ENCODE results near the gene KANSL2.
"Not testable (repeated sequence)": the region's sequence is repeated elsewhere in the genome, so short reads cannot be mapped to it uniquely, and the experiment has no call there.

KANSL2 gene, protein sequence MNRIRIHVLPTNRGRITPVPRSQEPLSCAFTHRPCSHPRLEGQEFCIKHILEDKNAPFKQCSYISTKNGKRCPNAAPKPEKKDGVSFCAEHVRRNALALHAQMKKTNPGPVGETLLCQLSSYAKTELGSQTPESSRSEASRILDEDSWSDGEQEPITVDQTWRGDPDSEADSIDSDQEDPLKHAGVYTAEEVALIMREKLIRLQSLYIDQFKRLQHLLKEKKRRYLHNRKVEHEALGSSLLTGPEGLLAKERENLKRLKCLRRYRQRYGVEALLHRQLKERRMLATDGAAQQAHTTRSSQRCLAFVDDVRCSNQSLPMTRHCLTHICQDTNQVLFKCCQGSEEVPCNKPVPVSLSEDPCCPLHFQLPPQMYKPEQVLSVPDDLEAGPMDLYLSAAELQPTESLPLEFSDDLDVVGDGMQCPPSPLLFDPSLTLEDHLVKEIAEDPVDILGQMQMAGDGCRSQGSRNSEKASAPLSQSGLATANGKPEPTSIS

DNA sequence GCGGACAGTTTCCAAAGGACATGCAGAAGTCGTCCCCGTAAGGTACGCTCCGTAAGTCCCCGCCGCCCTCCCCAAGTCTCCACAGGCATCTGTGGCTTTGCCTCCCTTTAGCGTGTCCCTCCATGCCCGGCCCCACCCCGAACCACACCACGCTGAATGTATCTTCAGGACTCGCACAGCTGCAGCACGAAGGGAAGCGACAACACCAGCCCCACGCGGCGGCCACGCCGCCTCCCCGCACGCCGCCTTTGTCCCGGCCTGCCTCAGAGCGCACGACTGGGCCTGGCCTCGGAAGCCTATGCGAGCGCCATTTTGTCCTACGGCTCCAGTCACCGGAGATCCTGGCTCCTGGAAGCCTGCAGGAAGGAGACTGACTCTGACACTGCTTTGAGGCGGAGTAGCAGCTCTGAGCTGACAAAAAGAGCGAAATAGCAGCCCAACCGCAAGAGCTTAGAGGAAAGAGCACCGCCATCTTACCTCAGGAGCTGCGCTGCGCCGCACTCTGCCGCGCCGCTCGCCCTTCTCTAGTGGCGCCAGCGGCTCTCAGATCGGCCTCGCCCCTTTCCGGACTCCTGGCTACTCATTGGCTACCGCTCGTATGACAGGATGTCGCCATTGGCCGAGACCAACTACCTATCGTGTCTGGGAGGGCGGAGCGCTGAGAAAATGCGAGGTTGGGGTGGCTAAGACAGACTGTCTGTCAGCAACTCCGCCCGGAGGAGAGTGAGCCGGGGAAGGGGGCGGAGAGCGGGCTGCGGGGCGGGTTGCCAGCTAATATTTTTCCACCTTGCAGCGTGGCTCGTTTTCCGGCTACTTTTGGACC lies at the start of gene KANSL2:
Gene KANSL2 (minus strand): TSS at position 529 of the 823 bp plus-strand sequence. CDS start 606 bp downstream, outside the sequence.
- peak; percentile 97 for DNase-seq

DNA sequence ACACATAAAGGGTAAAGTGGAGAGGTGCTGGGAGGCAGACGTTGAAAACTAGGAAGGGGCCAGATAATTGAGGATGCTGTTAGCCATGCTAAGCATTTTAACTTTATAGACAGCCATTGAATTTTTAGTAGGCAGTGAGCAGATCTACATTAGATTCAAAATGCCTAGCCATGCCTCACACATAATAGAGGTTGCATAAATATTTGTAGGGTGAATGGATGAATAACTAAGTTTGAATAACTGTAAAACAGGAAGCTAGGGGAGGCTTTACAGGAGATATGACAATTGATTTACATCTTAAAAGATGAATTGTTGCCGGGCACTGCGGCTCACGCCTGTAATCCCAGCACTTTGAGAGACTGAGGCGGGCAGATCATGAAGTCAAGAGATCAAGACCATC lies 46.8 kb upstream of the KANSL2 start:
- DNase-seq = no peak

DNA sequence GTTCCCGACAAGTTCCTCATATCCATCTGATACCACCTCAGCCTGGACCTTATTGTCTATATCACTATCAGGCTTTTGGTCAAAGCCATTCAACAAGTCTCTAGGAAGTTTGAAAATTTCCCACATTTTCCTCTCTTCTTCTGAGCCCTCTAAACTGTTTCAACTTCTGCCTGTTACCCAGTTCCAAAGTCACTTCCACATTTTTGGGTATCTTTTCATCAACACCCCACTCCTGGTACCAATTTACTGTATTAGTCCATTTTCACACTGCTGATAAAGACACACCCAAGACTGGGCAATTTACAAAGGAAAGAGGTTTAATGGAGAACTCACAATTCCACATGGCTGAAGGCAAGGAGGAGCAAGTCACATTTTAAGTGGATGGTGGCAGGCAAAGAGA lies 38.7 kb upstream of the KANSL2 start:
- not testable (repeated sequence) for DNase-seq

DNA sequence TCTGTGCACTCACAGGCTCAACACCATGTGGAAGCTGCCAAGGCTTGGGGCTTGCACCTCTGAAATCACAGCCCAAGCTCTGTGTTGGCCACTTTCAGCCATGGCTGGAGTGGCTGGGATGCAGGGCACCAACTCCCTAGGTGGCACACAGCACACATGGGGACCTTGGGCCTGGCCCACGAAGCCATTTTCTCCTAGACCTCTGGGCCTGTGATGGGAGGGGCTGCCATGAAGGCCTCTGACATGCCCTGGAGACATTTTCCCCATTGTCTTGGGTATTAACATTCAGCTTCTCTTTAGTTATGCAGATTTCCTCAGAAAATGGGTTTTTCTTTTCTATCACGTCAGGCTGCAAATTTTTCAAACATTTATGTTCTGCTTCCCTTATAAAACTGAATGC lies 38.1 kb upstream of the KANSL2 start:
- not testable (repeated sequence) for DNase-seq

DNA sequence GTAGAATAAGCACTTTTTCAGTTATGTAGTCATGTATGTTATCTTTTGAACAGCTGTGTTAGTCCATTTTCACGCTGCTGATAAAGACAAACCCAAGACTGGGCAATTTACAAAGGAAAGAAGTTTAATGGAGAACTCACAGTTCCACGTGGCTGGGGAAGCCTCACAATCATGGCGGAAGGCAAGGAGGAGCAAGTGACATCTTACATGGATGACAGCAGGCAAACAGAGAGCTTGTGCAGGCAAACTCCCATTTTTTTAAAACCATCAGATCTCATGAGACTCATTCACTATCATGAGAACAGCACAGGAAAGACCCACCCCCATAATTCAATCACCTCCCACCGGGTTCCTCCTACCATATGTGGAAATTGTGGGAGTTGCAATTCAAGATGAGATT lies 37.0 kb upstream of the KANSL2 start:
- not testable (repeated sequence) for DNase-seq

DNA sequence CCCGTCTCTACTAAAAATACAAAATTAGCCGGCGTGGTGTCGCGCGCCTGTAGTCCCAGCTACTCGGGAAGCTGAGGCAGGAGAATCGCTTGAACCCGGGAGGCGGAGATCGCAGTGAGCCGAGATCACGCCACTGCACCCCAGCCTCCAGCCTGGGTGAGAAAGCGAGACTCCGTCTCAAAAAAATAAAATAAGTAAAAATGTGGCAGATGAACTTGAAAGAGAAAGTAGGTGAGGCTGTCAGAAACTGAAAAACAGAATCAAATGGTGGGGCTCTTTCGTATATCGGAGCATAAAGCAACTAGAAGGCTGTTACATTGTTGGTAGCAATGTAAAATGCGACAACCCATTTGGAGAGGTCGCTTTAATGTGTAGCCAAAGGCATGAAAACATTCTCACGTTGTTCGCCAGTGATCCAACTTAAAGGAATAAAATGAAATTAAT lies 35.2 kb upstream of the KANSL2 start:
- DNase-seq = no peak

DNA sequence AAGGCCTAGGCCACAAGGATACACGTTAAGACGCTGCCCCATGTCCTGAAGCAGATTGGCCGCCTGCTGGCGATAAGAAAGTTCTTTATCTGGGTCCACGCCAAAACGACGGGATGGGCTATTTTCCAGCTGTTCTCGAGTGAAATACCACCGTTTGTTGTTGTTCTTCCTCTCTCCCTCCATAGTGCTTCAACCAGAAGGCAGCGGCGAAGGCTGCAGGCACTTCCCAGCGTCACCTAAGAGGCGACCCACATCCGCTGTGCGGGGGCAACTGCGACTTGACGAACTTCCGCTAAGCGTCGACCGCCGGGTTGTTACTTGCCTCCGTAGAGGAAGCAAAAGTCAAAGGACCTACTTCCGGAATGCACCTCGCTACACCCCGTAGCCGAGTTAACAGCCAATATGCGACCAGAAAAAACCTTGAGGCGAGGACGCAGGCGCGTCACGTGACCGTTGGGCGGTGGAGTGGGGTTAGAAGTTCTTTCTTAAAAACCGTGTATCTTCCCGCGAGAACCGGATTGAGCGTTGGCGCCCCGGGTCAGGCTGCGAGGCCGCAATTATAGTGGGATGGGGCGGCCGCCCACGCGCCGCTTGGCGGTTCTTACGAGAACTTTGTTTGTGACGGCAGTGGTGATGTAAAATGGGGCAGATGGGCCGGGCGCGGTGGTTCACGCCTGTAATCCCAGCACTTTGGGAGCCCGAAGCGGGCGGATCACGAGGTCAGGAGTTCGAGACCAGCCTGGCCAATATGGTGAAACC lies 34.6 kb upstream of the KANSL2 start, which contains the start of gene CCNT1:
Gene CCNT1 (minus strand): TSS at position 215 of the 759 bp plus-strand sequence. CDS start 32 bp downstream, at position 183.
- DNase-seq = peak; percentile 99

DNA sequence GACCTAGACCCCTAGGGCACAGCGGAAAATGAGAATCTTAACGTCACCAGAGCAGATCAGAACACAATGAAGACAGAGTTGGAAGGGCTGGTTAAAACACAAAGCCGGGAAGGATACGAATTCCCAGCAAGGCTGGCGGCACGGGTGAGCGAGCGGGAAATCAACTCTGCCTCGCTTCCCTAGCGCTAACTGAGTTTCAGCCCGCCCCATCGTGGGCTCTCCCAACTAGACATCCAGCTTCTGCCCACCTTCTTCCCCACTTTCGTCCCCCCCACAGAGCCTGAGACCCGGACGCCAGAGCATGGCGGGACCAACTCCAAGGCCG lies 34.1 kb upstream of the KANSL2 start:
- DNase-seq = peak; percentile 63

DNA sequence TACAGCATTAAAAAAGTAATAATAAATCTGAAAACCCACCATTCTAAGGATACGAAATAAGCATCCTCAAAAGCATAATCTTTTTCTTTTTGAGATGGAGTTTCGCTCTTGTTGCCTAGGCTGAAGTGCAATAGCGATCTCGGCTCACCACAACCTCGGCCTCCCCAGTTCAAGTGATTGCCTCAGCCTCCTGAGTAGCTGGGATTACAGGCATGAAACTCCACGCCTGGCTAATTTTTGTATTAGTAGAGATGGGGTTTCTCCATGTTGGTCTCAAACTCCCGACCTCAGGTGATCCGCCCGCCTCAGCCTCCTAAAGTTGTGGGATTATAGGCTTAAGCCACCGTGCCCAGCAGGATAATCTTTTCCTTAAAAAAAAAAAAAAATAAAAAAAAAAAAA lies 30.2 kb upstream of the KANSL2 start:
- DNase-seq = no peak

DNA sequence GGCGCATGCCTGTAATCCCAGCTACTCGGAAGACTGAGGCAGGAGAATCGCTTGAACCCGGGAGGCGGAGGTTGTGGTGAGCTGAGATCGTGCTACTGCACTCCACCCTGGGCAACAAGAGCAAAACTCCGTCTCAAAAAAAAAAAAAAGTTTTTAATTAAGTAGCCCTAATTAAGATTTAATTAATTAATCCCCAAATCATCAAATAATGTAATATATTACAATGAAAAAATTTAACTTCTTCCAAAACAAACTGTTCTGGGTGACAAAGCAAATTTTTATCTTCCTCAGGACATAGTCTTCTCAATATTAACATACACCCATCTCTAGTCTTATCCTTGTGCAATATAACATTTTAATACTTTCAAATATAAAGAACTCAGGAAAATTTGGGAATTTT lies 16.8 kb upstream of the KANSL2 start:
- not testable (repeated sequence) for DNase-seq

DNA sequence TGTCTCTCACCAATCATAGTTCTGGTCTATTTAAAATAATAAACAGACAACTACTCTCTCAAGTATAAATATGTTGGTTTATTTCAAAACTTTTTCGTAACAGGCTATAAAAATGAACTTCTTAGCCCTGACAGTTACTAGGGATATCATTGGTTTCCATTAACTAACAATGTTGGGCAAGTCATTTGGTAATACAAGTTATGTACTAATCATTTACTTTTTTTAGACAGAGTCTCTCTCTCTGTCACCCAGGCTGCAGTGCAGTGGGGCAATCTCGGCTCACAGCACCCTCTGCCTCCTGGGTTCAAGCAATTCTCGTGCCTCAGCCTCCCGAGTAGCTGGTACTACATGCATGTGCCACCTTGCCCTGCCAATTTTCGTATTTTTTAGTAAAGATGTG lies 14.6 kb upstream of the KANSL2 start:
- no peak for DNase-seq

DNA sequence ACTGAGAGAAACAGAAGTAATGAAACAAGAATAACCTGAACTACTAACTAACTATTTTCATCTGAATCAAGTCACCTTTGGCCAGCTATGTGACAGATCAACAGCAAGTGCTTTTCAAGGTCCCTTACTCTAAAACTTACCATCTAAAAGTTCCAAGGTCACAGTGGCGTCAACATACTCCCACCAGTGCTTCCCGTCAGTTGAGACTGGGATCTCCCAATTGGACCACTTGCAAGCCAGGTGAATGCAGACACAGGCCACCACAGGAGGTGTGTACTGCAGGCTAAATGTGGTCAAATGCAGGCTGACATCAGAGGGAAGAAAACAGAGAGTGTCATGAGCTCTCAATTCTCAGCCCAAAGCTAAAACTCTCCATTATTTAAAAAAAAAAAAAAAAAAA lies 13.8 kb upstream of the KANSL2 start:
- DNase-seq = no peak

DNA sequence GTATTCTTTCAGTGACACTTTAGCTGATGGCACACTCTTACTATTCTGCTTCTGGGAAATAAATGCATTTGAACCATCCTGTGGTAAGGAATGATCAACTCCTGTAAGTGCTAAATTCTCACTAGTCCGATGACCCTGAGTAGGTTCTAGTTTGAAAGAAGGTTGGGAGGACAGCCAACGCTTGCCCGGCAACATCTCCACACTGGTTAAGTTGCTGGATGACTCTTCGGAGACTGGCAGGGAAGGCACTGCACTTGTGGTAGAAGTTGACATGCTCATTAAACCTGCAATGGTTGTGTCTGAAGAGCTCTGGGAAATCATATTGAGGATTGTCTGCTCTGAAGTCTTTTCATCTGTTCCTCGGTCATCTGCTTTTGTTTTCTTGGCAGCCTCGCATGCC lies 12.0 kb upstream of the KANSL2 start:
- no peak for DNase-seq

DNA sequence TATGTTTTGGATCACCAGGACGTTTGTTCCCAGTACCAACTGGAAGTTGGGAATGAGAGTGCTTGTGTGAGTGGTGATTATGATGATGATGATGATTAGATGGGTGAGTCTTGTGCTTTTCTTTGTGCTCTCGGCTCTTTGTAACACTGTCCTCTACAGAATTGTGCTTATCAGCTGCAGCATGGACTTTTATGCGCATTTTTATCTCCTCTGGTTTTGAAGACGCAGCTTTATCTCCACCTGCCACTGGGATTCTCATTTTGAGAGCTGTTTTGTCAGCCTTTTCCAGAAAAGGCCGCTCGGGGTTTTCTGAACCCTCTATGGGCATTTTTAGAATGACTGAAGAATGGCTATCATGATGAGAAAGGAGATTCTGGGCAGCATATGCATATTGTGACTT lies 11.5 kb upstream of the KANSL2 start:
- no peak for DNase-seq

DNA sequence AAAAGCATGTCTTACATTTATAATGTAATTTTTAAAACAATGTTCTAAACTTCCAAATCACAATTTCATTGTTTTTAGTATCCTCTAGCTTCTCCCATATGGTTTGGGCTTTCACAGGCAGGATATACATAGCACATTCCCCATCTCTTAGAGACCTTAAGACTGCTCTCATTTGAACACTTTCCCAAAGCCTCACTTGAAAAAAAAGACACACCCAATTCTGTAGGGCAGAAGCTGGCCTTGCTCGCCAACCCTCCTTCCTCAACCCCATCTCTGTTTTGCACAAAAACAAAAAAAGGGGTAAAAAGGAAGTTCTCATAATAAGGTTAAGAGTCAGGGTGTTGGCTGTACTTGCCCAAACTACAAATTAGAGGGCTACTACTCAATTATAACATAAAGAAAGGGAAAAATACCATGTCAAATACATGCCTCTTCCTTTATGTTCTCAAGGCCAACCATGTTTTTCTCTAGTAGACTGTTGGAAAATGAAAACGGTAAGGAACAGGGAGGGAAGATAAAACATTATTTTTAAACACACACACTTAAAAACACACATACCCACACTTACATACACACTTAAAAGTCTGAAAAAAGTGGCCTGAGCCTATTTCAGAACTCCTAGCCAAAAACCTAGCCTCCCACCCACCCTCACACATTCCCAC lies 9.9 kb upstream of the KANSL2 start:
- DNase-seq = no peak

DNA sequence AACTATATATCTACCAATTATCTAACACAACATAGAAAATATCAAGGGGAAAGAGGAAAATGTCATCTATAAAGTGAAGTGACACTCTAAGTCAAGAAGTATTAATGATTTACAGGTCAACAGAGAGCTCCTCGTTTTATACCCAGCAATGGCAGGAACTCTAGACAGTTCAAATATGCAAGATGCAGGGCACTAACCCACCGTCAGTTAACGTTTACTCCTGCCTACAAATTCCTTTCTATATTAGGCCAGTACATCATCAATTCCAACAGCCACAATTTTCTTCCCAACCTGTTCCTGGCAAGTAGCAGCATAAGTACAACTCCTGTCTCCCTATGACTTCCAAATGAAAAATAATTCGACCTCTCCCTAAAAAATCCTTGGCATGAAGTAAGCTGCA lies 9.0 kb upstream of the KANSL2 start:
- DNase-seq = no peak

DNA sequence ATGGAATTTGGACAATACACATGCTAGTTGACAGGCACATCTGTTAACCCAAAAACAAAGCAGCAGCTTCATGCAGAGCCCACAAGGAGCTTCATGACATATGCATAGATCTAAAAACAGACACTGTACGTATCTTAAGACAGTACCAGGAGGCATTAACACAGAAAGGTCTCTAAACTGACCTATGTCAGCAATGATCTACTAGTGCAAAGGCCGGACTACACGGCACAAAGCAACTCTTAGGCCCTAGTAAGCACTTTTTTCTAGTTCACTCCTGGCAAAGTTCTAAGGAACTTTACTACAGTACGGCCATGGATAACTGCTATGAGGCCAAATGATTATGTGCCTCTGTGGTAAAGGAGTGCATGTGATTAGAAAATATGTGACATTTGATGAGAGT lies 8.4 kb upstream of the KANSL2 start:
- no peak for DNase-seq

DNA sequence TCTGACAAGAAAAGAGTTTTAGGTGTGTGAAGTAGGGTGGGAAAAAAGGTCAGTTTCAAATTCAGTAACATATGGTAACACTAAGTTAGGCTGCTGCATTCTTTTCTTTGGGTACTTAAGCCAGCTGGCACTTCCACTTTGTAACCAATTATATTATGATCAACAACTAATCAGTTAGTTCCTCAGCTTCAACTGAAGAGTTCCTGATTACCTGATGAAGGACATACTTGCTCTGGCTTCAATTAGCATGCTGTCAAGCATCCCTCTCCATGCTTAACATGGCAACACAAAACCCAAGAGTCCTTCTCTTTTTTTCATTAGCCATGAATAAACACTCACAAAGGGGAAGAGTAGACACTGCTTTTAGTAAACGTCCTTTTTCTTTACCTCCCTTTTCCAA lies 6.8 kb upstream of the KANSL2 start:
- DNase-seq = no peak

DNA sequence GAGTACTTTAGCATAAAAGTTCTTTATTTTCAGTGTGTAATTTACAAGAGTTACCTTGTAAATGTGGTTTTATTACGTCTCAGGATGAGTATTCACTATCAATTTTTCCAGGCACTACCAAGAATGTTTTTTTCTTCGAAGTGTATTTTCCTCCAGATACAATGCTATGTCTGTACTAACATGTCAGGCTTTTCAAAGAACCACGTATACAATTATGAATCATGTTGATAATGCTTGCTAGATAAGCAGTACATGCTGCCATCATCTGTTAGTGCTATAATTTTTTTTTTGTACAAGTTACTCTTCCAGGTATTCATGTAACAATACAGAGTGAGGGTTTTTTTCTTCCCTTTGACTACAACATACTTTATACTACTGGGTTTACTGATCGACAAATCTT lies 5.6 kb upstream of the KANSL2 start:
- no peak for DNase-seq

DNA sequence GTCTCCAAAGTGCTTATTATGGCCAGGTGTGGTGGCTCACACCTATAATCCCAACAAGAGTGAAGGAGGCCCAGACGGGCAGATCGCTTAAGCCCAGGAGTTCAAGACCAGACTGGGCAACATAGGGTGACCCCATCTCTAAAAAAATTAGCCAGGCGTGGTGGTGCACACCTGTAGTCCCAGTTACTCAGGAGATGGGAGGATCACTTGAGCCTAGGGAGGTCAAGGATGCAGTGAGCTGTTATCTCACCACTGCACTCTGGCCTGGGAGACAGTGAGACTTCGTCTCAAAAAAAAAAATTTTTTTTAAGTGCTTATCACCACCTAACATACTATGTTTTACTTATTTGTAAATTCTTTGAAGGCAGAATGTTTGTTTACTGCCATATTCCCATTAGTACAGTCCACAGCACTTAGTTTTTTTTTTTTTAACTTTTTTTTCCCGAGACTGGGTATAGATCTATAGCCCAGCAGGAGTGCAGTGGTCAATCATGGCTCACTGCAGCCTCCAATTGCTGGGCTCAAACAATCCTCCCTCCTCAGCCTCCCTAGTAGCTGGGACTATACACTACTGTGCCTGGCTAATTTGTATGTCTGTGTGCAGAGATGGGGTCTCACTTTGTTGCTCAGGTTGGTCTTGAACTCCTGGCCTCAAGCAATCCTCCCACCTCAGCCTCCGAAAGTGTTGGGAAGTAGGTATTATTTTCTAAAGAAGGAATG lies 4.7 kb upstream of the KANSL2 start:
- DNase-seq = no peak

DNA sequence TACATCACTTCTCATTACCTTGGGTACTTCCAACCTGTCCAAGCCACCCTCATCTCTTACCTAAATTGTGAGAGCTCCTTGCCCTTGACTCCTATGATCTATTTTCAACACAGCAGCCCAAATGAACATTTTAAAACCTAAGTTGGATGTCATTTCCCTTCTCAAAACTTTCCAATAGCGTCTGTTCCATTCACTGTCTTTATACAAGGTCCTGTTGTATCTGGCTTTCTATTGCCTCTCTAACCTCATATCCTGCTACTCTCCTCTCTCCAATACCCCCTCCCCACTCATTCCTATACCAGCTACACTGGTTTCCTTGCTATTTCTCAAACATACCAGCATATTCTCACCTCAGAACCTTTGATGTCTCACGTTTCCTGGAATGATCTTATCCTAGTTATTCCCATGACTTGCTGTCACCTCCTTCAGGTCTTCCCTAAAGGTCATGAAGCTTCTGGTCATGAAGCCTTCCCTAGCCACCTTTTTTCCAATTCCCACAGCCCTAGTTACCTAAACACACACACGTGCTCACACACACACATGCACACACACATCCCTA lies 4.1 kb upstream of the KANSL2 start:
- DNase-seq = no peak

DNA sequence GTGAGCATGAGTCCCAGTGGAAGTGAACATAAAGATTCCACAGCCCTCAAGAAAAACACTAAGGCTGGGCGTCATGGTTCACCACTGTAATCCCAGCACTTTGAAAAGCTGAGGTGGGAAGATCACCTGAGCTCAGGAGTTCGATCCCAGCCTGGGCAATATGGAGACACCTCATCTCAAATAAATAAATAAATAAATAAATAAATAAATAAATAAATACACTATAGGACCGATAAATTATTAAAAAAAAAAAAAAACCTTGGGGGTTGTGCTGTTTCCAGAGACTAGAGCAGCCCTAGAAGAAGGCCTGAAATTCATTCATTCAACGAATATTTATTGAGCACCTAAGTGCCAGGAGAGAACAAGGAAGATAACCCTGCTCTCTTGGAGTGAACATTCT lies 1.5 kb upstream of the KANSL2 start:
- DNase-seq = no peak

Measured in NCI-H2171 (cell line).